HG03442 (cell line): ENCODE results near the gene ZNF710.
"Not testable (repeated sequence)": the region's sequence is repeated elsewhere in the genome, so short reads cannot be mapped to it uniquely, and the experiment has no call there.

Experiments used
- ATAC-seq: cut with Tn5 transposase; IDR thresholded peaks from one replicate; pipeline ENCODE4 v1.9.1; 2021; ENCODE audit warnings: mild to moderate bottlenecking, moderate library complexity; ENCODE audit not compliant: unreplicated experiment

Gene ZNF710

DNA sequence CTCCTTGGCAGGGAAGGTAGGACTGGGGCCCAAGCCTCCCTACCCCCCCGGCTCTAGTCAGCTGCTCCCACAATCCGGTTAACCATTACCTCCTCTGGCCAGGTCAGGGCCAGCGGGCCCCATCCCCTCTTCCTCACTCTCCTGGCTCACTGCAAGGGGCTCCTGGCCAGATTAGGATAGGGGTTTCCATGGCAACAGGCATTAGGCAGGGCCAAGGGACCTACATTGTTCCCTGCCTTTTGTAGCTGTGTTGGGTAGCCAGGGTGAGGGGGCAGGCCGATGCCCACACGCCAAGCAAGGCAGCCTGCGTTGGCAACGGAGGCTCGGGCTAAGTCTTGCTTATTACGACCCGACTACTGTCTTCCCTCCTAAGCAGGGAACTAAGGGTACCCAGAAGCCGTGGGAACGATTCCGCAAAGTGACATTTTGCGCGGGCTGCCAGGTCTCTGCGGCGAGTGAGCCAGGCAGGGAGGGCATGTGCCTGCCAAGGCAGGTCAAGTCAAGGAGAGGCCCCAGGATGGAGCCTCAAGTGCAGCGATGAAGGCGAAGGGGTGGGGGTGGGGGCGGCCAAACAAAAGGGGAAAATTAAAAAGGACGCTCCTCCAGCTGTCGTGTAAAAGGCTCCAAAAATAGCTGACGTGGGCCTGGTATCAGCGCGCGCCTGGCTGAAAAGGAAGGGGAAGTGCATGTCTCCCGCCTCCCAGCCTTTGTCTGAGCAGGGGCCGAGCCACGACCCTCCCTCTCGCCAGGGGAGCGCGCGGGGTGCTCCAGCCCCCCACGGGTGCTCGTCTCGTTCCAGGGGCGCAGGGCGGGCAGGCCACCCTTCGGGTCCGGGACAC is 100.2 kb downstream of the ZNF710 start:
- no peak for ATAC-seq

DNA sequence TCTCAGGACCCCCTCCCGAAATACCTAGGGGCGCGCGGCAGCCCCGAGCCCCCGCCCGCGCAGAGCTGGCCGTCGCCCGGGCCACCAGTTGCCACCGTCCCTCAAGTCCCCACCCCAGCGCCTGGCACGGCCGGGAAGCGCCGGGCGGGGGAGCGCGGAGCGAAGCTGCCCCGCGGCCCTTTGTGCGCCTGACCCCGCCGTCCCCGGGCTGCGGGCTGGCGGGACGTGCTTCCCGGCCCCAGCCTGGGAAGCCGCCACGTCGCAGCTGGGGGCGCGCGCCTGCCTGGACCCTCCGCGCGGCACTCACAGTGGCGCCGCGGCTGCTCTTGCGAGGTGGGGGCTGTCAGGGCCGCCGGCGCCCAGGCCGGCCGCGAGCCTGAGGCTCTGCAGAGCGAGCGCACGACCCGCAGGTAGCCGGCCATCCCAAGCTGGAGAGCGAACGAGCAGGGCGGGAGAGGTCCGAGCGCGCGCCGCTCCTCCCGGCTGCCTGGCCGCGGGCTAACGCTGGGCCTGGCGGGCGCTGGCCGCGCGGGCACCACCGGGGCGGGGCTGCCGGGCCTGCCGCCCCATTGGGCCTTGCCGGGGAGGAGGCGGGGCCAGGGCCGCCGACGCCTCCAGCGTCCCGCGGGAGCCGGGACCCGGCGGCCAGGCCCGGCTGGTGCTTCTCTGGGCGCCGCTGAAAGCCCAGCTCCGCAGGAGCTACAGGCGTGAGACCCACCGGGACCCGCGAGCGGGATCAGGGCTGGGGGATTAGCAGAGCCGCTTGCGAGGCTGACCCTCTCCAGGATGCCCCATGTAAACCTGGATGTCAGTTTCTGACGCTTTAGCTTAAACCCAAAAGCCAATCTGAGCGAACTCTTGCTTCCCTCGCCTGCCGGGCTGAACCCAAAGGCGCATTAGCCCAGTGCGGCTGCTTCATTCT is 101.1 kb downstream of the ZNF710 start, which contains the start of gene IDH2:
Gene IDH2 (minus strand): TSS at position 500 of the 922 bp plus-strand sequence. CDS start 78 bp downstream, at position 422.
- ATAC-seq = peak; percentile 60

DNA sequence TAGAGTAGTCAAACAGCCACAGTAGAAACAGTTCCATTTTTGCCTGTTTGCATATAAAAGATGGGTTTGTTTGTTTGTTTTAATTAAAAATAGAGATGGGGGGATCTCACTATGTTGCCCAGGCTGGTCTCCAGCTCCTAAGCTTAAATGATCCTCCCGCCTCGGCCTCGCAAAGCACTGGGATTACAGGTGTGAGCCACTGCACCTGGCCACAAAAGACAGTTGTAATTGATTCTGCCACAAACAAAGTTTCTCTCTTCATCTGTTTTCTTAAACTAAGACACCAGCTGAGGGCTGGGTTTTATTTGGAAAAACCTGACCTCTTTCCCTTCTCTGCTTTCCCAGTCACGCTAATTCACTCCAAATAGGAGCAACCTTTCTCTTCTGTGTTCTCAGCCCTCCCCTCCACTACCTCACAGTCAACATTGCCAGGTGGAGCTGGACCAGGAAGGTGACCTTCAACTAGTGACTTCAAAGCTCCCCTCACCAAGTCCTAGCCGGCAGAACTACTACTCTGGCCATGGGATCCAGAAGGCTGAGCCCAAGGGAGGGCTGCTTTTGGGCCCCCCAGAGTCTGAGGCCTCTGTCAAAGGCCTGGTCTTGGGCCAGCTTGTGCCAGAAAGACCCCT is 102.7 kb downstream of the ZNF710 start:
- no peak for ATAC-seq

DNA sequence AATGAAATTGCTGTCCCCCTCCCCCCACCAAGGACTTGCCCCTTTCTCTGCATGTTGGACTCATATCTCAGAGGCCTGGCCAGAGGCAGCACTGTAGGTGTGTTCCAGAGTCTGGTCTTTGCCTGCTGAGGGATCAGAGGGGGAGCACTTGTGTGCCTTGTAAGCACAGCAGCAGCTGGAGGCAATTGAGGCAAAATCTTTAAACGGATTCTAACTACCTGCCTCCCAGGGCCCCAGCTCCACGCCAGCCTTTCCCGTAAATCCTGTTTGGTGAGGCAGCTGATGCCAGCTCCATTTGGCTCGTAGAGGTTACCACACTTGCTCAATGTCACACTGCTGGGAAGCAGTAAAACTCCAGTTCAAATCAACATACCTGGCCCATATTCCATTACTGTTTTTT is 103.4 kb downstream of the ZNF710 start:
- no peak for ATAC-seq

DNA sequence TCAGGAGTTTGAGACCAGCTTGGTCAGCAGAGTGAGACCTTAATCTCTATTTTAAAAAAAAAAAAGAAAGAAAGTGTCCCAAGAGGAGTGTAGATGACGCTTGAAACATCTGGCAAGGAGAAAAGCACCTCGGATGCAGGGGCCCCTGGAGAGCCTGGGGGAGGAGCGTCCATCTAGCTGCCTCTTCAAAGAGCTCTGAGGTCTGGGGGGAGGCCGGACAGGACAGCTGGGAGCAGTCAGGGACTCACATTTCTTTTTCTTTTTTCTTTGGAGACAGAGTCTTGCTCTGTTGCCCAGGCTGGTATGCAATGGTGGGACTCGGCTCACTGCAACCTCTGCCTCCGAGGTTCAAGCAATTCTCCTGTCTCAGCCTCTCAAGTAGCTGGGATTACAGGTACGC is 104.4 kb downstream of the ZNF710 start:
- no peak for ATAC-seq

GRCh38 chr15:90106522-90107117 is 105.5 kb downstream of the ZNF710 start:
- ATAC-seq = no peak

DNA sequence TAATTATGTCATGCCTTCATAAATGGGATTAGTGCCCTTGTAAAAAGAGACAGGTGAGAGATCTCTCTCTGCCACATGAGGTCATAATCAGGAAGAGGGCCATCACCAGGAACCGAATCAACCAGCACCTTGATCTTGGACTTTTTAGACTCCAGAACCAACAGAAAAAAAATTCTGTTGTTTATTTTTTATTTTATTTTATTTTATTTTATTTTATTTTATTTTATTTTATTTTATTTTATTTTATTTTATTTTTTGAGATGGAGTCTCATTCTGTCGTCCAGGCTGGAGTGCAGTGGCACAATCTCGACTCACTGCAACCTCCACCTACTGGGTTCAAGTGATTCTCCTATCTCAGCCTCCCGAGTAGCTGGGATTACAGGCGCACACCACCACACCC is 106.9 kb downstream of the ZNF710 start:
- not testable (repeated sequence) for ATAC-seq

- not testable (repeated sequence) for ATAC-seq
These were observed 108.1 kb downstream of the ZNF710 start for GRCh38 chr15:90109163-90109751.

- no peak for ATAC-seq
These were observed 112.0 kb downstream of the ZNF710 start for GRCh38 chr15:90113166-90113565.

DNA sequence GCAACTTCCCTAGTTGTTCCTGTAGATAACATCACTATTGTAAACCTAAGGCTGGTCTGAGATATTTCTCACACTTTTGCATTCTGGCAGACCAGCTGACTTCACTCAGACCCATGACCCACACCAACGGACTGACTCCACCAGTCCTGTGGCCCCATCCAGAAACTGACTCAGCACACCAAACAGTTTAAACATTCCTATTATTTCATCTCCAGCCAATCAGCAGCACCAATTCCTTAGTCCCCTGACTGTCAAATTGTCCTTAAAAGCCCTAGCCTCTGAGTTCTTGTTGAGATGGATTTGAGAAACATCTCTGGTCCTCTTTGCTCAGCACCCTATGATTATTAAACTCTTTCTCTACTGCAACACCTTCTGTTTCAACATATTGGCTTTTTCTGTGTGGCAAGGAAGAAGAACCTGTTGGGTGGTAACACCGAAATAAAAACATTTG is 113.4 kb downstream of the ZNF710 start:
- ATAC-seq = no peak

DNA sequence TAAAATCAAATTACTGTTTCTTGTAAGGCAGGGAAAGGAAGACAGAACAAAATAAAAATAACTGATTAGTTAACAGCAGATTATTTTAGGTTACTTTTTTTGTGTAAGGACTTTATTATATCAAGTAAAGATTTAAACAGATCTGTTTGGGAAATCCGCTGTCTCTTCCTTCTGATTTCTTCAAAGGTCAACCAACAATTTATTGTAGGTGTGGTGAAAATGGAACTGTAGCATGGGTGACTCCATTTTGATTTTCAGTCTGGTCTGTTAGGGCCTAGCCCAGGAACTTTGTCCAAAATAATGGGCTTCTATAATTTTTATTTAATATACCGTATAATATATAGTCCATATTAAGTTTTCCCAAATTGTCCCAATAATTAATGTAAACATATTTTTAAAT is 114.7 kb downstream of the ZNF710 start:
- no peak for ATAC-seq

GRCh38 chr15:90119367-90119766 is 118.2 kb downstream of the ZNF710 start:
- no peak for ATAC-seq

DNA sequence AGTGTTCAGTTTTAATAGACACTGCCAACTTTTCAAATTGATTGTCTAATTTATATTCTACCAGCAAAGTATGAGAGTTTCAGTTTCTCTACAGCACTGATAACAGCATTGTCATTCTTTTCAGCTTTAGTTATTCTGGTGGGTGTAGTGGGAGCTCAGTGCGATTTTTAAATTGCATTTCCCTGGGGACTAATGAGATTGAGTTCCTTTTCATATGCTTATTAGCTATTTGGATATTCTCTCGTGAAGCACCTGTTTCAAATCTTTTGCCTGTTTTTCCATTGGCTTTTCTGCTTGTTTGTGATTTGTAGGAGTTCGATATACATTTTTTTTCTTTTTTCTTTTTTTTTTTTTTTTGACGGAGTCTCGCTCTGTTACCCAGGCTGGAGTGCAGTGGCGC is 120.0 kb downstream of the ZNF710 start:
- ATAC-seq = no peak

DNA sequence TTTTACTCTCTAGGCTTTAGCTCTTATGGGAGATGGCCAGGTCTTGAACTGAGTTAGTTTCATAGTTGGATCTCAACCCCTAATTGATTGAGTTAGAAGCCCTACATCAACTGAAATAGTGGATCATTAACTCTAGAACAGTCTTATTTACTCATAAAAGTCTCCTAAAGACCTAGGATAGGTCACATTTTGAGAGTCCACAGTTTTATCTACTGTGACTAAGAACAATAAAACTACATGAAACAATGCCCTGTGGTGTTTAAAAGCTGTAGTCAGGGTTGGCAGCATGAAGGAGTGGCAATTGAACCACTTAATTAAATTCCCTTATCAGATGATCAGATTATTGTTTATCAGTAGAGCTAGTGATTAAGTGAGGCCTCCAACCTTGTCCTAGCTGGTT is 123.4 kb downstream of the ZNF710 start:
- no peak for ATAC-seq

- no peak for ATAC-seq
These were observed 124.9 kb downstream of the ZNF710 start for GRCh38 chr15:90126022-90126421.

DNA sequence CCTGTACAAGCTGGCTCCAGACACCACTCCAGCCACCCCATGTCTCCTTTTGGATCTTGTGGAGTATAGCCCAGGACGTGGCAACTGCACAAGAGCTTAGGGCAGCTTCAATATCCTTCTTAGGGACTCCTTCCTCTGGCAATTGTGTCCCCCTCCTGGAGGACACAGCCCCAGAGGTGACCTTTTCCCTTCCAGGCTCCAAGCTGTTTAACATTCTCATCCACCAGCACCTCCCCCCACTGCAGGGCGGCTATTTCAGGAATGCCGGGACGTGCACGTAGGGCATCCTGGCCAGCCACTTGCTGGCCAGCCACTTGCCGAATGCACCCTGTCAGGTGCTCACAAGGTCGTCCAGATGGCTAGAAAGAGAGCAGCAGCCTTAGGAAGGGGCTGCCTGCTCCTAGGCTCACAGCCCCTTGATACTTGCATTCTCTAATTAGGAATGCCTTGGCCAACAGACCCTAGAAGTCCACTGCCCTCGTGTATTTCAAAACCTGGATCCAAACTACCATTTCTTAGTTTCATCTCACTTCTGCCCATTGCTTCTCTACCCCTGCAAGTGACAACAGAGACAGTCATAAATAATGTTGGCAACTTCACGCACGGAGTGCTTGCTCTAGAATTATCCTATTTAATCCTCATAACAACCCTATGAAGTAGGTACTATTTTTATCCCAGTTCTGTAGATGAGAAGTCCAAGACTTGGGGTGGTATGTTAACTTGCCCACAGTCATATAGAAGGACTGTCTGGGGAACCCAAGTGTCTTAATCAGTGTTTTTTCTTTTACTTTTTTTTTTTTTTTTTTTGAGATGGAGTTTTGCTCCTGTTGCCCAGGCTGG is 125.7 kb downstream of the ZNF710 start:
- no peak for ATAC-seq

DNA sequence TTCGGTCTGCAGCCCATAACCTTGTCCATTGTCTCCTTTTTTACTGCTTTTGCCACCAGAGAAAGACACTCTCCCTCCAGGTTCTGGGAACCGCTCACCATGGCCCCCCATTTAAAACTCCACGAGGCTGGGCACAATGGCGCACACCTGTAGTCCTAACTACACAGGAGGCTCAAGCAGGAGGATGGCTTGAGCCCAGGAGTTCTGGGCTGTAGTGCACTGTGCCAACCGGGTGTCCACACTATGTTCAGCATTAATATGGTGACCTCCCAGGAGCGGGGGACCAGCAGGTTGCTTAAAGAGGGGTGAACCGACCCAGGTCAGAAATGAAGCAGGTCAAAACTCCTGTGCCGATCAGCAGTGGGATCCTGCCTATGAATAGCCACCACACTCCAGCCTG is 129.2 kb downstream of the ZNF710 start:
- ATAC-seq = no peak
